ENCODE results near the gene UBE2M.

- TF ChIP-seq, protein P1, sequence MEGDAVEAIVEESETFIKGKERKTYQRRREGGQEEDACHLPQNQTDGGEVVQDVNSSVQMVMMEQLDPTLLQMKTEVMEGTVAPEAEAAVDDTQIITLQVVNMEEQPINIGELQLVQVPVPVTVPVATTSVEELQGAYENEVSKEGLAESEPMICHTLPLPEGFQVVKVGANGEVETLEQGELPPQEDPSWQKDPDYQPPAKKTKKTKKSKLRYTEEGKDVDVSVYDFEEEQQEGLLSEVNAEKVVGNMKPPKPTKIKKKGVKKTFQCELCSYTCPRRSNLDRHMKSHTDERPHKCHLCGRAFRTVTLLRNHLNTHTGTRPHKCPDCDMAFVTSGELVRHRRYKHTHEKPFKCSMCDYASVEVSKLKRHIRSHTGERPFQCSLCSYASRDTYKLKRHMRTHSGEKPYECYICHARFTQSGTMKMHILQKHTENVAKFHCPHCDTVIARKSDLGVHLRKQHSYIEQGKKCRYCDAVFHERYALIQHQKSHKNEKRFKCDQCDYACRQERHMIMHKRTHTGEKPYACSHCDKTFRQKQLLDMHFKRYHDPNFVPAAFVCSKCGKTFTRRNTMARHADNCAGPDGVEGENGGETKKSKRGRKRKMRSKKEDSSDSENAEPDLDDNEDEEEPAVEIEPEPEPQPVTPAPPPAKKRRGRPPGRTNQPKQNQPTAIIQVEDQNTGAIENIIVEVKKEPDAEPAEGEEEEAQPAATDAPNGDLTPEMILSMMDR (IDR thresholded peaks at IDR 0.05), result no peak
- no peak for TF ChIP-seq POLR2A (IDR thresholded peaks at IDR 0.05)
Observed at GRCh38 chr19:58535857-58536256, 22.6 kb downstream of the UBE2M start.
